AG09309 (cell line): ENCODE results near the gene ITGB5.

Experiments
- DNase-seq: peaks from one replicate; pipeline ENCODE4 v3.0.0-alpha.2; 2010; ENCODE audit warnings: low read depth
- H3K4me3 ChIP-seq: 2 replicates; pipeline ENCODE4 v1.5.1; 2011; ENCODE audit warnings: mild to moderate bottlenecking, low read depth, low read length, moderate library complexity; ENCODE audit not compliant: control insufficient read depth
- TF ChIP-seq, protein P1 (sequence below): IDR thresholded peaks from 2 replicates; pipeline ENCODE4 v1.5.1; 2011; ENCODE audit warnings: mild to moderate bottlenecking, low read depth, low read length, inconsistent platforms; ENCODE audit not compliant: insufficient read depth, control insufficient read depth; ENCODE audit errors: missing control alignments

The ITGB5 gene, protein sequence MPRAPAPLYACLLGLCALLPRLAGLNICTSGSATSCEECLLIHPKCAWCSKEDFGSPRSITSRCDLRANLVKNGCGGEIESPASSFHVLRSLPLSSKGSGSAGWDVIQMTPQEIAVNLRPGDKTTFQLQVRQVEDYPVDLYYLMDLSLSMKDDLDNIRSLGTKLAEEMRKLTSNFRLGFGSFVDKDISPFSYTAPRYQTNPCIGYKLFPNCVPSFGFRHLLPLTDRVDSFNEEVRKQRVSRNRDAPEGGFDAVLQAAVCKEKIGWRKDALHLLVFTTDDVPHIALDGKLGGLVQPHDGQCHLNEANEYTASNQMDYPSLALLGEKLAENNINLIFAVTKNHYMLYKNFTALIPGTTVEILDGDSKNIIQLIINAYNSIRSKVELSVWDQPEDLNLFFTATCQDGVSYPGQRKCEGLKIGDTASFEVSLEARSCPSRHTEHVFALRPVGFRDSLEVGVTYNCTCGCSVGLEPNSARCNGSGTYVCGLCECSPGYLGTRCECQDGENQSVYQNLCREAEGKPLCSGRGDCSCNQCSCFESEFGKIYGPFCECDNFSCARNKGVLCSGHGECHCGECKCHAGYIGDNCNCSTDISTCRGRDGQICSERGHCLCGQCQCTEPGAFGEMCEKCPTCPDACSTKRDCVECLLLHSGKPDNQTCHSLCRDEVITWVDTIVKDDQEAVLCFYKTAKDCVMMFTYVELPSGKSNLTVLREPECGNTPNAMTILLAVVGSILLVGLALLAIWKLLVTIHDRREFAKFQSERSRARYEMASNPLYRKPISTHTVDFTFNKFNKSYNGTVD

DNA sequence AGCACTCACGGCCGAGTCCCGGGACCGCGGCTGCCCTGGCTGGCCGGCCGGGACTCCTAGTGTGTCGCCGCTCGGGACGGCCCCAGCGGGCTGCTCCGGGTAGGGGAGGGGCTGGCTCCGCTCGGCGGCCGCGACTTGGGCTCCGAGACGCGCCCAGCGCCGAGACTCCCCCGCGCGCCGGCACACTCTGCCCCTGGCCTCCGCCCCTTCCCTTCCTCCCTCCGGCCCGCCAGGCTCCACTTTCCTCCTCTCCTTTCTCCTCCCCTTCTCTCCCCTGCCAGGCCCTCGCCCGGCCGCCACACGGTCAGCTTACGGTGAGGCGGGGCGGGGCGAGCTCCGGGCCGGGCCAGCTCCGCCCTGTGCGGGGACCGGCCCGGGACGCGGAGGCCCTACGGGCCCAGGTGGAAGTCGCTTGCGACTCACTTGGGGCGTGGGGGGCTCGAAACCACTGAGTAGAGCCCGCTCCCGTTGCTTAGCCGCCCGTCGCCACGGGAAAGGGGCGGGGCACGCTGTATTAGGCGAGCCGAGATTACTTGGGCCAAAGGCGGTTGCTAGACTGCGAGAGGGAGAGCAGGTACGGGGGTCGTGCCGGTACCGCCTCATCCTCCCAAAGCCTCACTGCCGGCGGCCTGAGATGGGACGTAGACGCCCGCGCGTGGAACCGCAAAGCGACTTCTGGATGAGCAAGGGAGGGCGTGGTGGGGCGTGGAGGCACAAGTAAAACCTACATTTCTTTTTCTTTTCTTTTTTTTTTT is at the start of gene ITGB5:
Gene ITGB5 (minus strand): TSS at position 189 of the 755 bp plus-strand sequence. CDS start 365 bp downstream, outside the sequence.
- TF ChIP-seq, protein P1, sequence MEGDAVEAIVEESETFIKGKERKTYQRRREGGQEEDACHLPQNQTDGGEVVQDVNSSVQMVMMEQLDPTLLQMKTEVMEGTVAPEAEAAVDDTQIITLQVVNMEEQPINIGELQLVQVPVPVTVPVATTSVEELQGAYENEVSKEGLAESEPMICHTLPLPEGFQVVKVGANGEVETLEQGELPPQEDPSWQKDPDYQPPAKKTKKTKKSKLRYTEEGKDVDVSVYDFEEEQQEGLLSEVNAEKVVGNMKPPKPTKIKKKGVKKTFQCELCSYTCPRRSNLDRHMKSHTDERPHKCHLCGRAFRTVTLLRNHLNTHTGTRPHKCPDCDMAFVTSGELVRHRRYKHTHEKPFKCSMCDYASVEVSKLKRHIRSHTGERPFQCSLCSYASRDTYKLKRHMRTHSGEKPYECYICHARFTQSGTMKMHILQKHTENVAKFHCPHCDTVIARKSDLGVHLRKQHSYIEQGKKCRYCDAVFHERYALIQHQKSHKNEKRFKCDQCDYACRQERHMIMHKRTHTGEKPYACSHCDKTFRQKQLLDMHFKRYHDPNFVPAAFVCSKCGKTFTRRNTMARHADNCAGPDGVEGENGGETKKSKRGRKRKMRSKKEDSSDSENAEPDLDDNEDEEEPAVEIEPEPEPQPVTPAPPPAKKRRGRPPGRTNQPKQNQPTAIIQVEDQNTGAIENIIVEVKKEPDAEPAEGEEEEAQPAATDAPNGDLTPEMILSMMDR: no peak
- peak within 1 kb of the TSS; percentile 65 for H3K4me3 ChIP-seq
- no peak for DNase-seq

DNA sequence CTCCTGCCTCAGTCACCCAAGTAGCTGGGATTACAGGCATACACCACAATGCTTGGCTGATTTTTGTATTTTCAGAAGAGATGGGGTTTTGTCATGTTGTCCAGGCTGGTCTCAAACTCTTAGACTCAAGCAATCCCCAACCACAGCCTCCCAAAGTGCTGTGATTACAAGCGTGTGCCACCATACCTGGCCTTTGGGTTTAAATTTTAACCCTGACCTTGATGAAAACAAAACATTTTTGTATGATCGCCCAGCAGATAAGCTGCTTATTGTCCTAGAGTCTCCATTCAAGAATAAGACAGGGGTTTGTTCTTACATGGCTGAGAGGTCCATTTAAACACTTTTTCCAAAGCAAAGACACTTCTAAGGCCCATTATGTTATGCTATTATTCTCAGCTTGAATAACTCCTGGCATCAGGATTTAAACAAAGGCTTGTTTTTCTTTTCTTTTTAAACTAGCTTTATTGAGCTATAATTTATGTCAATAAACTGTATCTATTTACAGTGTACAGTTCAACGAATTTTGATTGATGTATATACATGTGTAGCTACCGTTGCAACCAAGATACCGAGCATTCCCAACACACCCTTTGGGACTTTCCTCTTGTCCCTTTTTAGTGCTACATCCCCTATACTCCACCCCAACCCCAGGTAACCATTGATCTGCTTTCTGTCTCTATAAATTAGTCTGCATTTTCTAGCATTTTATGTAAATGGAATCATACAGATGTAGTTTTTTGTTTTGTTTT is 48.8 kb upstream of the ITGB5 start:
- no peak overlapping the region for H3K4me3 ChIP-seq
- DNase-seq: no peak
- TF ChIP-seq, protein P1: no peak

DNA sequence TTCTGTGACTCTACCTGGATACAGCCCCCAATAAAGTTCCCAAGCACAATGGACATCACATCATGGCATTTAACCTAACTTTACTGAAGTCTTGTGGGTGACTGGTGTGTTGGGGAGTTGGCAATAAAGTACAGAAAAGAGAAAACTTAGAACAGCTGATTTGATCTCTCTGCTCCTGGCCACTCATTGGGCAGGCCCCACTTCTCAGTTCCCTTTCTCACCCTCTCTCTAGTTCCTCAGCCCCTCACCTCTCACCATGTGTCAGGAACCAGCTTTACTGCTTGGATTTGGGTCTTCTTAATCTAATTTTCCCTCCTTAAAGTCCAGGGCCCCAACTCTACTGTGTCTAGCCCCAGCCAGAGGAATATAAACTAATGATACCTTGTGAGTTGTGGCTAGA is 48.1 kb upstream of the ITGB5 start:
- H3K4me3 ChIP-seq: no peak overlapping the region
- TF ChIP-seq, protein P1: no peak
- DNase-seq: no peak

DNA sequence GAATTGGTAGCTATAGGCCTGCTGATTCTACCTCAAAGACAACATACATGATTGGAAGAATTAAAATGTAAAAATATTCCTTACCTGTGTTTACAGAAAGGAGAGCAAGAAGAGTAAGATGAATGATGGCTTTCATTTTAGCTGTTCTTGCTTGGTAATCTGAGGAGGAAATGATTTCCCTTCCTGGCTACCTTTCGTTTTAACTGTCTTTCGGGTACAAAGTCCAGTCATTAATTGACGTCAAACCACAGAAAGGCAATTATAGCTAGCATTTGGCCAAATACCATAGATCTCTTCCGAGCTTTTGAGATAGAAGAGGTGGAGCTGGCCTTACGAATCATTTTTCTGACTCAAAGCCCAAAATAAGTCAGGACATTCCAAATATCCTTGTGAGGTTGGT is 47.4 kb upstream of the ITGB5 start, which contains the start of gene MUC13:
Gene MUC13 (minus strand): TSS at position 175 of the 400 bp plus-strand sequence. CDS start 39 bp downstream, at position 136.
- TF ChIP-seq, protein P1: no peak
- DNase-seq: no peak
- no peak within 1 kb of the TSS for H3K4me3 ChIP-seq

GRCh38 chr3:124928333-124929202 is 41.4 kb upstream of the ITGB5 start:
- no peak overlapping the region for H3K4me3 ChIP-seq
- peak; percentile 40 for DNase-seq
- TF ChIP-seq, protein P1: peak; percentile 67
